Measurements from ENCODE around the gene C11orf86.

- TF ChIP-seq EP300 (IDR thresholded peaks at IDR 0.05) (no peak), POLR2AphosphoS5 (IDR thresholded peaks at IDR 0.05) (no peak), CTCF (IDR thresholded peaks at IDR 0.05) (no peak)
Observed at GRCh38 chr11:67025750-67026149, 50.6 kb downstream of the C11orf86 start.

Data from upper lobe of left lung (tissue), 4 donors.